Stimulated activated CD8-positive, alpha-beta memory T cell treated with anti-CD3 and anti-CD28 coated beads, Interleukin-4, amount 100 ng/mL, for 24 hours (primary cell): Measurements from ENCODE around the gene FOXK2.
"Not testable (repeated sequence)": the region's sequence is repeated elsewhere in the genome, so short reads cannot be mapped to it uniquely, and the experiment has no call there.

ENCODE experiments used
- DNase-seq: peaks from one replicate; pipeline ENCODE4 v3.0.0-alpha.2; 2020; ENCODE audit warnings: low read depth

FOXK2 gene

GRCh38 chr17:82495844-82496528 lies 23.5 kb upstream of the FOXK2 start:
- DNase-seq: no peak

- DNase-seq: peak; percentile 92
These were observed 22.8 kb upstream of the FOXK2 start for GRCh38 chr17:82496529-82497434.

GRCh38 chr17:82497483-82498405 lies 21.8 kb upstream of the FOXK2 start:
- DNase-seq: no peak

GRCh38 chr17:82502207-82502606 lies 17.3 kb upstream of the FOXK2 start:
- DNase-seq: no peak

DNA sequence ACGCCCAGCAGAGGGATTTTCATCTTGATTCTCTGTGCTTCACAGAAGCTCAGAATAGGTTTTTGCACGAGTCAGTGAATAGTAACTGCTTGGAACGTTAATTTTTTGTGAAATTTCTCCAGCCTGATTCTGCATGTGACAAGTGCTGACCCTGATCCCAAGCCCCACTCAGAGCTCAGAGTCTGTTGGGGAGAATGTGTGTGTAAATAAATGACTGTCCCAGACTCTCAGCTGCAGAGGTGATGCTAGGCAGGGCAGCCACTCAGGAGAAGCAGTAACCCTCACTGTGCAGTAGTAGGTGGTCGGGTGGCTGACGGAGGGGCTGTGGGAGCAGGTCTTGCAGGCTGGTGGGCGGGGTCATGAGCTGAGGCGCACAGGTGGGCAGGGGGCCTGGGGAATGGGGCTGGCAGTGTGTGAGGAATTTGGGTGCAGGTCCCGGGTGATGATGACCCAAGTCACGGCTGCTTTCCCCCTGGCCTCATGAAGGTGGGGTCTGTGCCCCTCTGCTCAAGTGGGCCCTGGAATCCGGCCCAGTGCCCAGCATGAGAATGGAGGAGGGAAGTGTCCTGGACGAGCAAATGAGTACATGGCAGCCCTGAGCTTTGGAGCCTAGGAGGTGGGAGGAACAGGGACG lies 16.3 kb upstream of the FOXK2 start:
- no peak for DNase-seq

DNA sequence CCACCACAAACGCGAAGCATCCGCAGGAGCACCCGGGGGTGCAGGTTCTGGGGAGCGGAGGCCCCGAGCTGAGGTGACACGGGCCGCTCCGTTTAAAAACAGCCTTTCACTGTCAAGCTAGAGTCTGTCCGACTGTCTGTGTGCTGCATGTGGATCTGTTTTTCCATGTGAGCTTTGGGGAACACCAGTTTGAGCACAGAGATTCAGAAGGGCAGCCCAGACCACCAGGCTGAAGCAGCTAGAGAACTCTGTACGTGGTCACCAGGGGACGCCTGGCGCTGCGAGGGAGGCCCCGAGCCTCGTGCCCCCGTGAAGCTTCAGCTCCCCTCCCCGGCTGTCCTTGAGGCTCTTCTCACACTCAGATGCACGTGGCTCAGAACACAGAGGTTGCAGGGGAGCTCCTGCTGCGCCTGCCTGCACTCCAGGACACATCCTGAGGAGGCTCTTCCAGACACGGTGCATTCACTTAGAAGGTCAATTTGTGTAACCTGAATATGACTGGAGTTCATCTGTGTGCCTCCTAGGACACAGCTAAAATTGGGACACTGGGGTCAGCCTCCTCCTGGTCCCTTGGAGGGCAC lies 15.7 kb upstream of the FOXK2 start:
- no peak for DNase-seq

- DNase-seq: no peak
These were observed 14.2 kb upstream of the FOXK2 start for GRCh38 chr17:82505296-82505695.

DNA sequence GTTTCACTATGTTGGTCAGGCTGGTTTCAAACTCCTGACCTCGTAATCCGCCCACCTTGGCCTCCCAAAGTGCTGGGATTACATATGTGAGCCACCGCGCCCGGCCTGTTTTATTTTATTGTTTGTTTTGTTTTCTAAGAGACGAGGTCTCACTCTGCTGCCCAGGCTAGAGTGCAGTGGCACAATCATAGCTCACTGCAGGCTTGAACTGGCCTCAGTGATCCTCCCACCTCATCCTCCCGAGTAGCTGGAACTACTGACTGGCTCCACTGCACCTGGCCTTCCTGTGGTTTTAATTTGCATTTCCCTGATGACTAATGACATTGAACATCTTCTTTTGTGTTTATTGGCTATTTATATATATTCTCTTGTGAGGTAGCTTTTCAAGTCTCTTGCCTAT lies 13.1 kb upstream of the FOXK2 start:
- DNase-seq: not testable (repeated sequence)

- no peak for DNase-seq
These were observed 11.8 kb upstream of the FOXK2 start for GRCh38 chr17:82507631-82508175.

DNA sequence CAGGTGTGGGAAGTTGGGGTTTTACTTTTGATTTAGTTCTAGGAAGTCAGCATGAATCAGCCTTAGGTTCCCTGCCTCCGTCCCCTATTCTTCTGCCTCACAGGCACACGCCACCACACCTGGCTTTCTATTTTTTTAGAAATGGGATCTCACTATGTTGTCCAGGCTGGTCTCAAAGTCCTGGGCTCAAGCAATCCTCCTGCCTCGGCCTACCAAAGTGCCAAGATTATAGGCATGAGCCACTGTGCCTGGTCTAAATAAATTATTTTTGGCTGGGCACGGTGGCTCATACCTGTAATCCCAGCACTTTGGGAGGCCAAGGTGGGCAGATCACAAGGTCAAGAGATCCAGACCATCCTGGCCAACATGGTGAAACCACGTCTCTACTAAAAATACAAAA lies 7.9 kb upstream of the FOXK2 start:
- DNase-seq: not testable (repeated sequence)

GRCh38 chr17:82513864-82514263 lies 5.7 kb upstream of the FOXK2 start:
- not testable (repeated sequence) for DNase-seq

DNA sequence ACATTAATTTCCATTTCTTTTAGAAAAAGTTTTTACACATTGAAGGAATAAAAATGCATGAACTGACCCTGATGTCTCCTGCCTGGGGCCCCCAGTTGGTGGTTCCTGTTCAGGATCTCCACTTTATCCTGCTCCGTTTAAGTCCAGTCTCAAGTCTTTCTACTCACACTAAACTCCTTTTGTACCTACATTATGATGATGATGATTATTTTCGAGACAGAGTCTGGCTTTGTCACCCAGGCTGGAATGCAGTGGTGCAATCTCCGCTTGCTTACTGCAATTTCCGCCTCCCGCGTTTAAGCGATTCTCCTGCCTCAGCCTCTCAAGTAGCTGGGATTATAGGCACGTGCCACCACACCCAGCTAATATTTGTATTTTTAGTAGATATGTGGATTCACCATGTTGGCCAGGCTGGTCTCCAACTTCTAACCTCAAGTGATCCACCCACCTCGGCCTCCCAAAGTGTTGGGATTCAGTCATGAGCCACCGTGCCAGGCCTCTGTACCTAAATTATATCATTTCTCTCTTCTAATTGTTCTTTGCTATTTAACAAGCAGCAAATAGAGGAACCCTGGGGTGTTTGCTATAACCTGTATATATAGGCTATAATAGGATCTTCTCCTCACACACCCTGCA lies 2.2 kb upstream of the FOXK2 start:
- no peak for DNase-seq

DNA sequence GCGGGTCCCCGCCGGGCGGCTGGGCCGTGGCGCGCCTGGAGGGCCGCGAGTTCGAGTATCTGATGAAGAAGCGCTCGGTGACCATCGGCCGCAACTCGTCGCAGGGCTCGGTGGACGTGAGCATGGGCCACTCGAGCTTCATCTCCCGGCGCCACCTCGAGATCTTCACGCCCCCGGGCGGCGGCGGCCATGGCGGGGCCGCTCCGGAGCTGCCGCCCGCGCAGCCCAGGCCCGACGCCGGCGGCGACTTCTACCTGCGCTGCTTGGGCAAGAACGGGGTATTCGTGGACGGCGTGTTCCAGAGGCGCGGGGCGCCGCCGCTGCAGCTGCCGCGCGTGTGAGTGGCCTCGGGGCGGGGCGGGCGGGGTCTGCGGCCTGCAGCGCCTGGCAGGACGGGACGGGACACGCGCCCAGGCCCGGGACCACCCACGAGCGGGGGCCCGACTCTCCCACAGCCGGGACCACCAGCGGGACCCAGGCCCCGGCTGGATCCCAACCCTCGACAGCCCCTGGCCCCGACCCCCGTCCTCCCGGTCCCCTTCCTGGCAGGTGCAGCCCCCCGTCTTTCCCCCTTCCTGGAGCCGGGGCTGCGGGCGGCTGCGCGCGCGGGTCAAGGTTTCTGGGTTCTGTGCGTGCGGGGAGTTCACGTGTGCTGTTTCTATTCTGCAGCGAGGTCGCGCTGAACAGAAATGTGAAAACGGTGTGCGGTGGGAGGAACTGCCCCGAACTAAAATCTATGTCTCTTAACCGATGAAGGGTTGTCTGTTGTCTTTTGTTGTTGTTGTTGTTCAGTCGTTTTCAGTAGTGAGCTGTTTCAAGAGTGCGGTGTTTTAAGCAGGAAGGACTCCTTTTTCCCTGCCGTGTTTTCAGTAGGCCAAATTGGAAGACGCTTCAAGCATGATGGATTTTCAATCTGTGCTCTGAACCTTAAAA lies 705 bp downstream of the FOXK2 start:
- DNase-seq: no peak

- DNase-seq: no peak
These were observed 5.0 kb downstream of the FOXK2 start for GRCh38 chr17:82524540-82524939.

DNA sequence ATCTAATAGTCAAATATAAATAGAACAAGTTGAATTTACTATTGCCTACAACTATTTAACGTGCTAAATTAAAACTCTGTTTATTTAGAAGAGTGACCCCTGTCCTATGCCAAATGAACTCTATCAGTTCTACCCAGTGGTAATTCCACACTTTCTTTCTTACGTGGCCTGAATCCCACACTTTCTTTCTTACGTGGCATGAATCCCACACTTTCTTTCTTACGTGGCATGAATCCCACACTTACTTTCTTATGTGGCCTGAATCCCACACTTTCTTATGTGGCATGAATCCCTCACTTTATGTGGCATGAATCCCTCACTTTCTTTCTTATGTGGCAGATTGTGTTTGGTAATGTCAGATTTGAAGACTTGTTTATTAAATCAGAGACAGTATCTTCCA lies 6.2 kb downstream of the FOXK2 start:
- no peak for DNase-seq

- no peak for DNase-seq
These were observed 8.4 kb downstream of the FOXK2 start for GRCh38 chr17:82527898-82528297.

- no peak for DNase-seq
These were observed 9.1 kb downstream of the FOXK2 start for GRCh38 chr17:82528484-82529265.

DNA sequence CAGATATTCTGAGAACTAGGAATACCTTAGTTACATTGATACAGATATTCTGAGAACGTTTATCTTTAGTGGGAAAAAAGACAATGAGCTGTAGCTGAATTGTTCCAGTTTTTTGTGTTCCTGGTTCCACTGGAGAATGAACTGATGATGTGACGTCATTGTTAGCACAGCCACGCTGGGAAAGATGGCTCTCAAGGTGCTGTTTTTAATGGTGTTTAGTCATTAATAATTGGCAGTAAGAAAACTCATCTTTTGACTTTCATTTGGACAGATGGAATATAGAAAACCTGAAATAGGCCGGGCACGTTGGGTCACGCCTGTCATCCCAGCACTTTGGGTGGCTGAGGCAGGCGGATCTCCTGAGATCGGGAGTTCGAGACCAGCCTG lies 10.4 kb downstream of the FOXK2 start:
- no peak for DNase-seq

DNA sequence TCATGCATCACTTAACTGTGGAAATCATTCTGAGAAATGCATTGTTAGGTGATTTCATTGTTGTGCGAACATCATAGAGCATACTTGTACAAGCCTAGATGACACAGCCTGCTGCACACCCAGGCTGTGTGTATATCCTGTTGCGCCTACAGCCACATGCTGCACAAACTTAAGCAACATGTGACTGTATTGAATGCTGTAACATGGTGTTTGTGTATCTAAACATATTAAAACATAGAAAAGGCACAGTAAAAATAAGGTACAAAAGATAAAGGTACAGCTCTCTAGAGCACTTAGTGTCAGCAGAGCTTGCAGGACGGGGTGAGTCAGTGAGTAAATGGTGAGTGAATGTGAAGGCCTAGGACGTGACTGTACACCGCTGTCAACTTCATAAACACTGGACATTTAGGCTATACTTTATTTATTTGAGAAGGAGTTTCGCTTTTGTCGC lies 11.9 kb downstream of the FOXK2 start:
- DNase-seq: no peak
